ENCODE measurements around the gene KIN.

GRCh38 chr10:7707858-7708622 lies 79.8 kb downstream of the KIN start:
- TF ChIP-seq CTCF (IDR thresholded peaks at IDR 0.05) (no peak), POLR2A (IDR thresholded peaks at IDR 0.05) (no peak)

Measured in adrenal gland (tissue), 5 donors.